Motor neuron (in vitro differentiated cells): ENCODE measurements around the gene GNAI1. TPM values are rescaled to one million over a fixed set of nuclear protein-coding genes. Genes with fewer than 3 reads are reported as not detected.

Experiments used
- ATAC-seq, 8 experiments: fragments of 200-7000 bp; cut with Tn5 transposase; replicated peaks in 6 of 8; 2 replicates each; pipeline ENCODE4 v1.8.0; 2021; ENCODE audit warnings: mild to moderate bottlenecking in 8 of 8, moderate library complexity in 8 of 8
- H3K27ac ChIP-seq, 2 donors: fragments of 250-450 bp; sonication (Bioruptor Pico); 2 replicates each; pipeline ENCODE4 v1.9.0; 2021; ENCODE audit warnings: antibody characterized with exemption in 2 of 2, mild to moderate bottlenecking in 2 of 2, moderate library complexity in 1 of 2
- H3K4me1 ChIP-seq, 2 donors: fragments of 250-450 bp; sonication (Bioruptor Pico); replicated peaks in 1 of 2; 2 replicates each; pipeline ENCODE4 v1.6.1; 2021; ENCODE audit warnings: antibody characterized with exemption in 2 of 2, mild to moderate bottlenecking in 2 of 2, moderate library complexity in 1 of 2
- H3K4me3 ChIP-seq, 5 donors: fragments of 250-450 bp; sonication (Bioruptor Pico); 2 replicates each; pipeline ENCODE4 v1.9.0; 2021; ENCODE audit warnings: antibody characterized with exemption in 5 of 5, mild to moderate bottlenecking in 5 of 5, moderate library complexity in 4 of 5
- WGBS, 10 experiments: fragments of 450-650 bp; shearing (Covaris generic); methylation state at CpG; one replicate each; pipeline ENCODE4 v1.0.0; 2022; 5-methylcytosine and 5-hydroxymethylcytosine counted together
- in situ Hi-C, 9 experiments: fragments of 400-800 bp; cut with MboI; loops; one replicate each; pipeline ENCODE4 v1.15.0; 2021; ENCODE audit warnings: low sequenced_read_pairs in 9 of 9, low pct_unique_long_range_greater_than_20kb in 2 of 9; ENCODE audit not compliant: unreplicated experiment in 9 of 9
- total RNA-seq, 8 experiments: library from RNA; unstranded; fragments of 300-600 nt; gene quantifications; 2 replicates each; pipeline versions ENCODE4 v1.2.3 to v1.2.4, GENCODE V29; 2022

The GNAI1 gene
- total RNA-seq, 8 experiments from 2014 or later = 29.8 to 89.5 (median 33.4) TPM

DNA sequence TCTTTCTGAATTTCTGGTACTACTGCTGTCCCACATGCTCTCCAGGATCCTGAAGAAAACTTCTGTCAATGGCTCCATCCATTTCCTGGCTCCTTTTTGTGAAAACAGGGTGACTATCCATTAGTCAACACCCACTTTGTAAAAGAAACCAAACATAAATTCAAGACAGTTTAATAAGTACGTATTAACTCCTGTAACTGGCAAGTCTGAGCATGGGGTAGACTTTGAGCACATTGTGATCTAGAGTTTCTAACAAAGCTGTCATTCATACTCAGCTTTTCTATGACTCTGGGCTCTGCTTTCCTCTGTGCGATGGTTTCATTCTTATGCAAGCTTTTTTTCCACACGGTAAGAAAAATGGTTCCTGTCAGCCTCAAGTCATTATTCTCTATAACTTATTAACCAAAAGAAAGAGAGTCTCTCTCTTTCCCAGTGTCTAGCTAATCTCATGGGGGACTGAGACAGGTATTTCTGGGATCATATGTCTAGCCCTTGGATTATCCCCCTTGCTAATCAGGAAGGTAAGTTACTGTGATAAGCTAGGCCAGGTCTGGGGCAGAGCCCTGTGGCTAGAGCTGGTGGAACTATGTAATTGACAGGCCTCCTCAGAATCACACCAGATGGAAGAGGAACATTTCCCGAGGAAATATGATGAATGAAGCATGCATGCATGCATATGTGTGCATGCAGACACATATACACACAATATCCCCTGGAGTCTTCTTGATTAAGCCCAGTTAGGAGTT lies 98.5 kb downstream of the GNAI1 start:
- Histone ChIP-seq H3K27ac (no peak overlapping the region), H3K4me1 (peaks cover 0 to 4% of the 10 kb centered on the region in 2 donors), H3K4me3 (no peak overlapping the region)
- in situ Hi-C loops = no loop called here
- ATAC-seq = peak in 1 of 8 experiments; percentile 32
- 13 to 100% (median 43%) methylated on average over 1 to 4 of the region's 4 CpGs; no CpG with 5 or more reads in 1 of the 10 experiments for WGBS, 10 experiments

DNA sequence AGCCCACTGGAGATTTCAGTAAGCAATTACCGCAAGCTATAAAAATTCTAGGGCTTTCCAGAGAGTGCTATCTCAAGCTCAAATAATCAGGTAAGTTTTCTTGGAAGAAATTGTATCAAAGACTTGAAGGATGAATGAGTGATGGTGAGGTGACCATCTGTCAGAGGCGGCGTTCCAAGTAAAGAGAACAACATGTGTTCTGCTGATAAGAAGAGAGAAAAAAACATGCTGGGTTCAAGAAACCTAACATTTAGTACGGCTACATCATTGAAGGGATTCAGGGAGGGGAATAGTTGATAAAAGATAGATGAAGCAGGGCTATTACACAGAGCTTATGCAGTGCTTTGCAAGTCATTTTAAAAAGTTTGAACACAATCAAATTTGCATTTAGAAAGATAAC lies 100.7 kb downstream of the GNAI1 start:
- ATAC-seq = no peak
- in situ Hi-C loops = no loop called here
- H3K27ac ChIP-seq = no peak overlapping the region
- H3K4me1 ChIP-seq = peaks cover 0 to 4% of the 10 kb centered on the region in 2 donors
- WGBS, 10 experiments = 84 to 100% (median 88%) methylated on average over 2 to 4 of the region's 4 CpGs
- no peak overlapping the region for H3K4me3 ChIP-seq

DNA sequence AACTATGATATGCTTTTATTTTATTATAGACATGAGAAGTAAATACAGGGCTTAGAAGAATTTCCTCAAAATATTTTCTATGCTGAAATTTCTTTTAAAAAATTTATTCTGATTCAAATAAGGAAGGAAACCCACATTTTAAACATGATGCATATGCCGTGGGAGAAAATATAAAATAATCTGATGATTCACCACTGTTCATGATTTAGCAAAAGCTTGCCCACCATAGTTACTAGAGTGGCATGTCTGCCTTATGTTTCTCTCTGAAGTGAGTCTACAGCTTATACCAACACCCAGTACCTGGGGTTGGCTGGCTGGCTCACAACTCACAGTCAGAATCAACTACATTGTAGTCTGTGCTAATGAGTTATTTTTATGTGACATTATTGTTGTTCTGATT lies 102.0 kb downstream of the GNAI1 start:
- WGBS, 10 experiments = 40 to 100% (median 88%) methylated on average over 1 of the region's 1 CpG; no CpG with 5 or more reads in 1 of the 10 experiments
- in situ Hi-C loops = no loop called here
- ATAC-seq = no peak
- Histone ChIP-seq H3K4me1 (peaks cover 0 to 4% of the 10 kb centered on the region in 2 donors), H3K27ac (no peak overlapping the region), H3K4me3 (no peak overlapping the region)

DNA sequence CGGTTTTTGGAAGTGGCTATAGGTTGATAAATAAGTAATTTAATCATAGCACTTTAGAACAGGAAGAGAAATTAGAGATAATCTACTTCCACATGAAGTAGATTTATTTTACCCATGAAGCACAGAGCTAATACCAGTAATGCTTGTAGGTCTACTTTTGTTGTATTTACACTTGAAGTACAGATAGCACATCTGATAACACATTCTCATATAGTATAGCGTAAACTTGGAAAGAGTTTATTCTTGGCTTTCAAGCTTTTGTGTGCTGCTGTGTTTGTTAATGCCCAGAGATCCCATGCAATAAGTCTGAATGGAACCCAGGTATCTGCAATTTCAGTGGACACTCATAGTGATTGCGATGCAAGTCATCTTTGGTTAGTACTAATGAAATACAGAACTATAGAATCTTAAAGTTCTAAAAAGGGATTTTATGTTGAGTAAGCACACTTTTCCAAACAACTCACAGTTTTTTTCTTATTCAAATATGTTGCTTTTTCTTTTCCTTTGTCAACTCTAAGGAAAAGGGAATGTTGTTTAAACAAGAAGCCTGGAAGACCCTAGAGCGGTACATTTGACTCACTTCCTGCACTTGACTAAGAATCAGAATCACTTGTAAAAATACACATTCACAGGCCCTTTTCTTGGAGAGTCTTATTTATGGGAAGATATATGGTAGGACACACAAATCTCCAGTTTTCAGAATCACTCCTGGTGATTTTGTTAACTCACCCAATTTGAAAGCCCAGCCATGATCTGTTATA lies 105.8 kb downstream of the GNAI1 start:
- Histone ChIP-seq H3K4me1 (peaks cover 0 to 3% of the 10 kb centered on the region in 2 donors), H3K27ac (no peak overlapping the region), H3K4me3 (no peak overlapping the region)
- ATAC-seq = no peak
- in situ Hi-C loops = no loop called here
- WGBS, 10 experiments = 70 to 100% (median 94%) methylated on average over 2 to 4 of the region's 4 CpGs

GRCh38 chr7:80241671-80242070 lies 107.0 kb downstream of the GNAI1 start:
- ATAC-seq = no peak
- Histone ChIP-seq H3K27ac (no peak overlapping the region), H3K4me3 (no peak overlapping the region), H3K4me1 (peaks cover 0 to 3% of the 10 kb centered on the region in 2 donors)
- in situ Hi-C loops = no loop called here
- 88 to 100% (median 100%) methylated on average over 1 of the region's 1 CpG; no CpG with 5 or more reads in 1 of the 10 experiments for WGBS, 10 experiments

GRCh38 chr7:80243425-80243824 lies 108.8 kb downstream of the GNAI1 start:
- H3K4me3 ChIP-seq = no peak overlapping the region
- H3K27ac ChIP-seq = no peak overlapping the region
- 73 to 100% (median 88%) methylated on average over 1 to 3 of the region's 4 CpGs; no CpG with 5 or more reads in 1 of the 10 experiments for WGBS, 10 experiments
- H3K4me1 ChIP-seq = peaks cover 0 to 3% of the 10 kb centered on the region in 2 donors
- peak in 1 of 8 experiments; percentile 32 for ATAC-seq
- in situ Hi-C loops = no loop called here

- ATAC-seq = peak in 2 of 8 experiments; percentile 12 to 87
These were observed 109.7 kb downstream of the GNAI1 start for GRCh38 chr7:80244206-80244916.

DNA sequence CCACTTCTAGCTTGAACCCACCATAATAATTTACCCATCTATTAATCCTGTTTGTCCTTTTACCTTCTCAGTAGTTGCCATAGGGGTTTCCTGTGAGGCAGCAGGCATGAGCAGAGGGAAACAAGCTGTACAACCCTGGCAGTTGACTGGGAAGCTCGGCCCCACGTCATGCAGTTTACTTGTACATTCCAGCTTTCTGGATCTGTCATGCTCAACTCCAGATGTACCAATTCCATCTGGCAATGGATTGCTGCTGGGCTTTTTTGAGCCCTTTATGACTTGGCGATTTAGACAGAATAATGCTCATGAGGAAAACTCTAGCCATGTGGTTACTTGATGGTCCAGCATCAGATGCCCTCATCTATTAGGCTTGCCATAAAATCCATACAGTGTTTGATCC lies 112.5 kb downstream of the GNAI1 start:
- 10 to 100% (median 87%) methylated on average over 1 to 3 of the region's 3 CpGs; no CpG with 5 or more reads in 2 of the 10 experiments for WGBS, 10 experiments
- peak in 1 of 8 experiments; percentile 48 for ATAC-seq
- Histone ChIP-seq H3K4me1 (peaks cover 0 to 3% of the 10 kb centered on the region in 2 donors), H3K27ac (no peak overlapping the region), H3K4me3 (no peak overlapping the region)
- in situ Hi-C loops = no loop called here

More at GRCh38 chr7:80244206-80244916, 109.7 kb downstream of the GNAI1 start:
- Histone ChIP-seq H3K4me1 (peaks cover 0 to 3% of the 10 kb centered on the region in 2 donors), H3K27ac (no peak overlapping the region), H3K4me3 (no peak overlapping the region)
- 33 to 88% (median 79%) methylated on average over 2 to 4 of the region's 4 CpGs; no CpG with 5 or more reads in 1 of the 10 experiments for WGBS, 10 experiments
- in situ Hi-C loops = no loop called here

GRCh38 chr7:80247891-80248290 lies 113.3 kb downstream of the GNAI1 start:
- Histone ChIP-seq H3K4me1 (peaks cover 0 to 3% of the 10 kb centered on the region in 2 donors), H3K4me3 (no peak overlapping the region), H3K27ac (no peak overlapping the region)
- ATAC-seq = peak in 1 of 8 experiments; percentile 68
- WGBS, 10 experiments = 72 to 100% (median 92%) methylated on average over 1 to 4 of the region's 4 CpGs; no CpG with 5 or more reads in 2 of the 10 experiments
- in situ Hi-C loops = no loop called here

GRCh38 chr7:80249184-80249583 lies 114.6 kb downstream of the GNAI1 start:
- Histone ChIP-seq H3K4me3 (no peak overlapping the region), H3K27ac (no peak overlapping the region), H3K4me1 (no peaks in the 10 kb centered on the region)
- ATAC-seq = no peak
- in situ Hi-C loops = no loop called here

DNA sequence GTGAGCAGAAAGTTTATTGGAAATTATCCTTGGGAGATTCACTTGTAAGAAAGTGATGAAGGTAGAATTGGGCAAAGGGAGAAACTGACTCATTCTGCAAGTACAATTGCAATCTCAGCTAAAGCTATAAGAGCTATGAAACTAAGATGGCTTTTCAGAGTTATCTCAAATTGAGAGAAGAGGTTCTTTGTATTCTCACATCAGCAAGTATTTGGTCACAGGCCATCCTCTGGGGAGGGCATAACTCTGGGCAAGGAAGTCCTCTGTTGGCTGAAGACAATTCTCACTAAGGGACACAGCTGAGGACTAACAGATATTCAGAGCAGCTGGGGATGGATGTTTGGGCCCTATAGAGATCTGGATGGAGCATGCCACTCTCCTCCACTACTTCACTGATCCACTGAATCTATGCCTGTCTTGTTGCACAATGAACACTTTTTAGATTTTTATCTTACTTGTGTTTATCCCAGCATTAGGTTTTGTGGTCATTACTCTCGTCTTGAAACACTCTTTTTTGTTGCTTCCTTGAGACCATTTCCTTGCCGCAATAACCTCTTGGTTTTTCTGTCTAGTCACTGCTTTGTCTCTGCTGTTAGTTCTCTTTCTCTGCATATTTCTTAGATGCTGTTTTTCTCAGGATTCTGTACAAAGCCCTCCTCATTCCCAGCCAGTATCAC lies 115.1 kb downstream of the GNAI1 start:
- H3K4me1 ChIP-seq = no peaks in the 10 kb centered on the region
- in situ Hi-C loops = no loop called here
- no peak overlapping the region for H3K4me3 ChIP-seq
- H3K27ac ChIP-seq = no peak overlapping the region
- 0 to 100% (median 40%) methylated on average over 1 to 2 of the region's 2 CpGs; no CpG with 5 or more reads in 1 of the 10 experiments for WGBS, 10 experiments
- ATAC-seq = no peak

DNA sequence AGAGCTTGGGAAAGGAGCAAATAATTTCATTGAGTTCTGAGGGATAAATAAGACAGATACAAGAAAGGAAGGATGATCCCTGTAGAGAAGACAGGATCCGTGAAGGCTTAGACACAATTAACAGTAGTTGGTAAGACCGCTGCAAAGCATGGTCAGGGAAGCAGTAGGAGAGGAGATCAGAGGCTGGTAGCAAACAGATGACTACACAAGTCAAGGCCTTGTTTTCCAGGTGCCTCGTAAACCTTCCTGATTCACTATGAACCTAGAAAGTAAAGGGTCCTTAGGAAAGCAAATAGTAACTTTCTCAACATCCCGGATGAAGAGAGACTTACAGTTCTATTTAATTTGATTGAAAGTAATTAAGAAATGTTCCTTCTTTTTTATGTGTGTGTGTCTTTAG lies 118.6 kb downstream of the GNAI1 start:
- peaks cover 10 to 11% of the 10 kb centered on the region in 2 donors for H3K4me1 ChIP-seq
- WGBS, 10 experiments = 67 to 96% (median 90%) methylated on average over 2 to 4 of the region's 4 CpGs; no CpG with 5 or more reads in 1 of the 10 experiments
- ATAC-seq = no peak
- H3K4me3 ChIP-seq = no peak overlapping the region
- H3K27ac ChIP-seq = no peak overlapping the region
- in situ Hi-C loops = no loop called here
